DOHH2 (cell line): Measurements from ENCODE around the gene HIVEP3.

ENCODE experiments used
- H3F3A ChIP-seq: fragments of 200-600 bp; sonication (generic), shearing (Covaris generic); 2 replicates; pipeline ENCODE4 v1.6.0; 2016; ENCODE audit warnings: antibody characterized with exemption, mild to moderate bottlenecking; ENCODE audit not compliant: control insufficient read depth, insufficient read depth
- H3K27ac ChIP-seq: fragments of 200-600 bp; sonication (generic); 2 replicates; pipeline ENCODE4 v1.5.1; 2014; ENCODE audit warnings: low read depth, mild to moderate bottlenecking, low read length, moderate library complexity
- H3K27me3 ChIP-seq: fragments of 200-600 bp; sonication (generic); 2 replicates; pipeline ENCODE4 v1.6.1; 2014; ENCODE audit warnings: mild to moderate bottlenecking, low read length, mixed read lengths; ENCODE audit not compliant: control insufficient read depth
- H3K36me3 ChIP-seq: fragments of 200-600 bp; sonication (generic); 2 replicates; pipeline ENCODE4 v1.6.1; 2014; ENCODE audit warnings: mild to moderate bottlenecking, low read length, moderate library complexity, mixed read lengths; ENCODE audit not compliant: control insufficient read depth
- H3K4me1 ChIP-seq: fragments of 200-600 bp; sonication (generic); 2 replicates; pipeline ENCODE4 v1.6.1; 2014; ENCODE audit warnings: mild to moderate bottlenecking, low read length, mixed read lengths; ENCODE audit not compliant: control insufficient read depth
- H3K4me2 ChIP-seq: fragments of 200-600 bp; sonication (generic); 2 replicates; pipeline ENCODE4 v1.6.0; 2014; ENCODE audit warnings: mild to moderate bottlenecking, low read length, moderate library complexity
- H3K4me3 ChIP-seq: fragments of 200-600 bp; sonication (generic); 2 replicates; pipeline ENCODE4 v1.5.1; 2014; ENCODE audit warnings: mild to moderate bottlenecking, low read length, mixed read lengths
- H3K79me2 ChIP-seq: fragments of 200-600 bp; sonication (generic); 2 replicates; pipeline ENCODE4 v1.6.1; 2014; ENCODE audit warnings: mild to moderate bottlenecking, low read length, mixed read lengths; ENCODE audit not compliant: control insufficient read depth
- H3K9me2 ChIP-seq: fragments of 200-600 bp; sonication (generic); replicated peaks from 2 replicates; pipeline ENCODE4 v1.6.1; 2014; ENCODE audit warnings: mild to moderate bottlenecking, low read length, mixed read lengths; ENCODE audit not compliant: control insufficient read depth
- H3K9me3 ChIP-seq: fragments of 200-600 bp; sonication (generic); 2 replicates; pipeline ENCODE4 v1.6.1; 2014; ENCODE audit warnings: antibody characterized with exemption, low read length, mixed read lengths; ENCODE audit not compliant: control insufficient read depth, insufficient read depth
- H4K20me1 ChIP-seq: fragments of 200-600 bp; sonication (generic); 2 replicates; pipeline ENCODE4 v1.6.0; 2014; ENCODE audit warnings: low read depth, mild to moderate bottlenecking, antibody characterized with exemption, low read length, moderate library complexity; ENCODE audit not compliant: control insufficient read depth, insufficient read depth
- EZH2phosphoT487 ChIP-seq: fragments of 200-600 bp; sonication (generic); IDR thresholded peaks from 2 replicates; pipeline ENCODE4 v1.6.1; 2017; ENCODE audit warnings: borderline replicate concordance, mild to moderate bottlenecking, antibody characterized with exemption, low read length, moderate library complexity, mixed read lengths
- TF ChIP-seq, protein P1 (sequence below): fragments of 200-600 bp; sonication (generic); IDR thresholded peaks from one replicate; pipeline ENCODE4 v1.5.1; 2014; ENCODE audit warnings: antibody characterized with exemption, mild to moderate bottlenecking, low read depth, low read length; ENCODE audit not compliant: poor library complexity, severe bottlenecking

HIVEP3 gene

DNA sequence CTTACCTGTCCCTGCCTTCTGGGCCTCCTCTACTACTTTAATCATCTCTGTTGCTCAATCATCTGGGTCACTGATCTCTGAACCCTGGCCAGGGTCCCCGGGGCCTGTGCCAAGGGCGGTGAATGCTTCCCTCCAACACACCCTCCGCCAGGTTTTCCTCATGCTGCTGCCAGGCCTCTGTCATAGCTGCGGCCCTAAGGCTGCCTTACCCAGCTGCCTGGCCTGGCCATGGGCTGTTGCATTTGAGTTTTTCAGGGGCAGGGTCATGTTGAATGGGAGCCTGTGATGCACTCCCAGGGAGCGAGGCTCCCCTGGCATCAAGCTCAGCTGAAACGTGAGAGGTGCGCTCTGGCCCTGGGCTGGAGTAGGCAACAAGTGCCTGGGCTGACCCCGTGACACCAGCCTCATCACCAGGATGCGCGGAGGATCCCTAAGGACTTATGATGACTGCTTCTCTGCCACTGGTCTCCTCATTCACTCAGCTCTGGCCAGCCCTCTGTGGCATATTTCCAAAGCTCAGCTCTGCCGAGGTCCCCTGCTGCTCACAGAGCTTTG, 441.8 kb downstream of the HIVEP3 start:
- no peaks in the 10 kb centered on the region for H4K20me1 ChIP-seq
- H3K27ac ChIP-seq = no peak overlapping the region
- no peaks in the 10 kb centered on the region for H3K79me2 ChIP-seq
- no peaks in the 10 kb centered on the region for H3F3A ChIP-seq
- no peaks in the 10 kb centered on the region for H3K27me3 ChIP-seq
- no peaks in the 10 kb centered on the region for H3K36me3 ChIP-seq
- no peaks in the 10 kb centered on the region for H3K9me3 ChIP-seq
- H3K4me2 ChIP-seq = no peak overlapping the region
- no peak overlapping the region for H3K4me3 ChIP-seq
- no peaks in the 10 kb centered on the region for H3K9me2 ChIP-seq
- TF ChIP-seq EZH2phosphoT487 = no peak
- TF ChIP-seq, protein P1, sequence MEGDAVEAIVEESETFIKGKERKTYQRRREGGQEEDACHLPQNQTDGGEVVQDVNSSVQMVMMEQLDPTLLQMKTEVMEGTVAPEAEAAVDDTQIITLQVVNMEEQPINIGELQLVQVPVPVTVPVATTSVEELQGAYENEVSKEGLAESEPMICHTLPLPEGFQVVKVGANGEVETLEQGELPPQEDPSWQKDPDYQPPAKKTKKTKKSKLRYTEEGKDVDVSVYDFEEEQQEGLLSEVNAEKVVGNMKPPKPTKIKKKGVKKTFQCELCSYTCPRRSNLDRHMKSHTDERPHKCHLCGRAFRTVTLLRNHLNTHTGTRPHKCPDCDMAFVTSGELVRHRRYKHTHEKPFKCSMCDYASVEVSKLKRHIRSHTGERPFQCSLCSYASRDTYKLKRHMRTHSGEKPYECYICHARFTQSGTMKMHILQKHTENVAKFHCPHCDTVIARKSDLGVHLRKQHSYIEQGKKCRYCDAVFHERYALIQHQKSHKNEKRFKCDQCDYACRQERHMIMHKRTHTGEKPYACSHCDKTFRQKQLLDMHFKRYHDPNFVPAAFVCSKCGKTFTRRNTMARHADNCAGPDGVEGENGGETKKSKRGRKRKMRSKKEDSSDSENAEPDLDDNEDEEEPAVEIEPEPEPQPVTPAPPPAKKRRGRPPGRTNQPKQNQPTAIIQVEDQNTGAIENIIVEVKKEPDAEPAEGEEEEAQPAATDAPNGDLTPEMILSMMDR = no peak
- no peaks in the 10 kb centered on the region for H3K4me1 ChIP-seq

DNA sequence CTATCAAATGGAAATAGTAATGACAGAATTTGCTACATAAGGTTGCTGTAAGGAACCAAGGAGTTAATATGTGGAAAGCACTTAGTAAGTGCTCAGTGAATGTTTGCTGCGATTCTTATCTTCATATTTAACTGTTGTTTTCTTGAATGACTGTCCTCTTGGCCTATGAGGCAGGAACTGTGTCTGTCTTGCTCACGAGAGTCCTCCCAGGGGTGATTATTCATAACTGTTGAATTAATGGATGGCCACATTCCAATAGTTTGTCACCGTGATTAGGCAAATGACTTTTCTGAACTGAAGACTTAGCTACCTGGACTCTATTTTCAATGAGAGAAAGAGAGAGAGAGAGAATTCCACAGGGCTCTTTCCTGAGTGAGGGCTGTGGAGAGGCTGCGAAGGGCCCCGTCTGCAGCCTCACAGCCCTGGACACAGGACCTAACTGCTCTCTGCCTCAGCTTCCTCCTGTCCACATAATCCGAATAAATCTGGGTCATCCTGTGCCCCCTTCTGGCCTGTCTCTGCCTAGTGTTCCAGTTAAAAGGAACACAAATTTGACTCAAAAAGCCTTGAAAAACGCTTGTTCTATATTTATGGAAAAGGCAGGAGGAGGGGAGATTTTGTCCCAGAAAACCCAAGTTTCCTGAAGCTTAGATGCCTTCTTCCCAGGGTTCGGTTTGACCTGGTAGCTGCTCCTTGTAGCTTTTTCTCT, 442.7 kb downstream of the HIVEP3 start:
- H3K9me3 ChIP-seq = no peaks in the 10 kb centered on the region
- H3K27me3 ChIP-seq = no peaks in the 10 kb centered on the region
- no peaks in the 10 kb centered on the region for H3K9me2 ChIP-seq
- H3K4me2 ChIP-seq = no peak overlapping the region
- H4K20me1 ChIP-seq = no peaks in the 10 kb centered on the region
- H3K4me3 ChIP-seq = no peak overlapping the region
- no peaks in the 10 kb centered on the region for H3K79me2 ChIP-seq
- no peak for TF ChIP-seq EZH2phosphoT487
- TF ChIP-seq, protein P1 = no peak
- H3F3A ChIP-seq = no peaks in the 10 kb centered on the region
- no peak overlapping the region for H3K27ac ChIP-seq
- H3K4me1 ChIP-seq = no peaks in the 10 kb centered on the region
- H3K36me3 ChIP-seq = no peaks in the 10 kb centered on the region

GRCh38 chr1:41475346-41475745, 443.4 kb downstream of the HIVEP3 start:
- H3K4me2 ChIP-seq = no peak overlapping the region
- H3K4me3 ChIP-seq = no peak overlapping the region
- H3F3A ChIP-seq = no peaks in the 10 kb centered on the region
- H3K79me2 ChIP-seq = no peaks in the 10 kb centered on the region
- H3K27ac ChIP-seq = no peak overlapping the region
- H3K9me2 ChIP-seq = no peaks in the 10 kb centered on the region
- TF ChIP-seq EZH2phosphoT487 = no peak
- TF ChIP-seq, protein P1 = no peak
- no peaks in the 10 kb centered on the region for H3K9me3 ChIP-seq
- H3K36me3 ChIP-seq = no peaks in the 10 kb centered on the region
- H4K20me1 ChIP-seq = no peaks in the 10 kb centered on the region
- no peaks in the 10 kb centered on the region for H3K27me3 ChIP-seq
- no peaks in the 10 kb centered on the region for H3K4me1 ChIP-seq
